ENCODE measurements around the gene SHF. TPM values are rescaled to one million over a fixed set of nuclear protein-coding genes. Genes with fewer than 3 reads are reported as not detected.

The SHF gene
- total and polyA plus RNA-seq, 2 donors (not counting 1 experiment from before 2014, with no cell fraction given), result 0.85 to 3.3 TPM

- DNase-seq (ENCODE audit: low read depth in 2 of 2), result no peak
- Histone ChIP-seq H3K4me2 (ENCODE audit: extremely low read depth, insufficient read depth, low read length) (no peak overlapping the region), H2AFZ (ENCODE audit: low read length) (no peak overlapping the region), H3K27ac (ENCODE audit: insufficient read depth, low read length) (no peak overlapping the region), H3K4me1 (ENCODE audit: control insufficient read depth, extremely low read depth, insufficient read depth, low read length) (no peaks in the 10 kb centered on the region), H3K36me3 (ENCODE audit: control insufficient read depth, insufficient read depth, low read length) (no peaks in the 10 kb centered on the region), H3K27me3 (ENCODE audit: control insufficient read depth, insufficient read depth, low read length) (peaks cover 18% of the 10 kb centered on the region), H3K79me2 (ENCODE audit: control insufficient read depth, insufficient read depth, low read length) (no peaks in the 10 kb centered on the region), H3K9ac (ENCODE audit: insufficient read depth, low read length) (no peak overlapping the region), H3K4me3 (replicated peaks in 1 of 4; ENCODE audit: control extremely low read depth in 1 of 4, insufficient read depth in 1 of 4, low read depth in 3 of 4, low read length in 4 of 4) (peak overlapping the region in 1 of 4 experiments; percentile 72), H4K20me1 (ENCODE audit: control insufficient read depth, extremely low read depth, insufficient read depth, low read length) (no peaks in the 10 kb centered on the region), H3K9me3 (ENCODE audit: control insufficient read depth, insufficient read depth, low read depth, low read length) (no peaks in the 10 kb centered on the region)
- TF ChIP-seq, protein P1, sequence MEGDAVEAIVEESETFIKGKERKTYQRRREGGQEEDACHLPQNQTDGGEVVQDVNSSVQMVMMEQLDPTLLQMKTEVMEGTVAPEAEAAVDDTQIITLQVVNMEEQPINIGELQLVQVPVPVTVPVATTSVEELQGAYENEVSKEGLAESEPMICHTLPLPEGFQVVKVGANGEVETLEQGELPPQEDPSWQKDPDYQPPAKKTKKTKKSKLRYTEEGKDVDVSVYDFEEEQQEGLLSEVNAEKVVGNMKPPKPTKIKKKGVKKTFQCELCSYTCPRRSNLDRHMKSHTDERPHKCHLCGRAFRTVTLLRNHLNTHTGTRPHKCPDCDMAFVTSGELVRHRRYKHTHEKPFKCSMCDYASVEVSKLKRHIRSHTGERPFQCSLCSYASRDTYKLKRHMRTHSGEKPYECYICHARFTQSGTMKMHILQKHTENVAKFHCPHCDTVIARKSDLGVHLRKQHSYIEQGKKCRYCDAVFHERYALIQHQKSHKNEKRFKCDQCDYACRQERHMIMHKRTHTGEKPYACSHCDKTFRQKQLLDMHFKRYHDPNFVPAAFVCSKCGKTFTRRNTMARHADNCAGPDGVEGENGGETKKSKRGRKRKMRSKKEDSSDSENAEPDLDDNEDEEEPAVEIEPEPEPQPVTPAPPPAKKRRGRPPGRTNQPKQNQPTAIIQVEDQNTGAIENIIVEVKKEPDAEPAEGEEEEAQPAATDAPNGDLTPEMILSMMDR (conservative IDR thresholded peaks at IDR 0.05 in 1 of 2, IDR thresholded peaks at IDR 0.05 in 1 of 2; ENCODE audit: low read depth in 1 of 2, low read length in 2 of 2), result no peak
- TF ChIP-seq EZH2 (IDR thresholded peaks at IDR 0.05; ENCODE audit: low read length, missing control alignments), result no peak
Observed at GRCh38 chr15:45187578-45187893, 230 bp downstream of the SHF start.

DNA sequence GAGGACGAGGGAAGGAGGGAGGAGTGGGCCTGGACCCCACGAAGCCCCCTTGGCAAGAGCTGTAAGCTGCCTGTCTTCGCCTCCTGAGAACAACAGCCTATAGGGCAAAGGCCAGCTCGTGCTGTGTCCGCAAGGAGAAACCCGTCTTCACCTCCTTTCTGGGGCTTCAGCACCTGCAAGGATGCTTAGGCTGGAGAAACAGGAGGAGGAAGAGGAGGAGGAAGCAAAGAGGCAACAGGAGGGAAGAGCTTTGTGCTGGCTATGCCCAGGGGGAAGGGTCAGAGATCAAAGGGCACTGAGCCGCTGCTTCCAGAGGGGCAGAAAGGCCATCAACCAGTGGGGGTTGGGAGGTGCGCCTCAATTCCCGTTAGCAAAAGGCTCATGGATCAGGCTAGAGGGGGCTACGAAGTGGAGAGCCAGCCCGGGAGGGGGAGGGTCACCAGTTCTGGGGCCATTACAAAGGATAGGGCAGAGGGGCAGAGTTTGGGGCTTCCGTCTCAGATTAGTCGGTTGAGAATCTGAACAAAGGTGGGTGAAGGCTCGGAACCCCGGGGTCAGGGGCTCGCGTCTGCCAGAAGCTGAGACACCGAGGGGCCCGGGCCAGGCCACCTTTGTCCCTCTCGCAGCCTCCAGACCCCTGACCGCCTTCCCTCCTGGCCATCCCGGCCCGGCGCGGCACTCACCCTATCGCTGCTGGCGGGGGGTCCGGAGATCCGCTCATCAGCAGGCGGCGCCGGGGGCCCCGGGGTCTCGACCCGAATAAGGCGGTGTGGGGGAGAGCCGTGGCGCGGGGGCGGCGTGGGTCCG, 792 bp downstream of the SHF start:
- no peak overlapping the region for H3K9ac ChIP-seq (ENCODE audit: insufficient read depth, low read length)
- TF ChIP-seq EZH2 (IDR thresholded peaks at IDR 0.05; ENCODE audit: low read length, missing control alignments), result peak; percentile 77
- TF ChIP-seq, protein P1 (conservative IDR thresholded peaks at IDR 0.05 in 1 of 2, IDR thresholded peaks at IDR 0.05 in 1 of 2; ENCODE audit: low read depth in 1 of 2, low read length in 2 of 2), result no peak
- no peak overlapping the region for H2AFZ ChIP-seq (ENCODE audit: low read length)
- H3K27ac ChIP-seq (ENCODE audit: insufficient read depth, low read length), result no peak overlapping the region
- no peaks in the 10 kb centered on the region for H3K79me2 ChIP-seq (ENCODE audit: control insufficient read depth, insufficient read depth, low read length)
- peaks cover 18% of the 10 kb centered on the region for H3K27me3 ChIP-seq (ENCODE audit: control insufficient read depth, insufficient read depth, low read length)
- H3K4me1 ChIP-seq (ENCODE audit: control insufficient read depth, extremely low read depth, insufficient read depth, low read length), result no peaks in the 10 kb centered on the region
- peak overlapping the region in 2 of 4 experiments; percentile 39 to 72 for H3K4me3 ChIP-seq (replicated peaks in 1 of 4; ENCODE audit: control extremely low read depth in 1 of 4, insufficient read depth in 1 of 4, low read depth in 3 of 4, low read length in 4 of 4)
- H3K36me3 ChIP-seq (ENCODE audit: control insufficient read depth, insufficient read depth, low read length), result no peaks in the 10 kb centered on the region
- no peaks in the 10 kb centered on the region for H4K20me1 ChIP-seq (ENCODE audit: control insufficient read depth, extremely low read depth, insufficient read depth, low read length)
- peak overlapping the region; percentile 29 for H3K4me2 ChIP-seq (ENCODE audit: extremely low read depth, insufficient read depth, low read length)
- no peaks in the 10 kb centered on the region for H3K9me3 ChIP-seq (ENCODE audit: control insufficient read depth, insufficient read depth, low read depth, low read length)
- DNase-seq (ENCODE audit: low read depth in 2 of 2), result no peak

DNA sequence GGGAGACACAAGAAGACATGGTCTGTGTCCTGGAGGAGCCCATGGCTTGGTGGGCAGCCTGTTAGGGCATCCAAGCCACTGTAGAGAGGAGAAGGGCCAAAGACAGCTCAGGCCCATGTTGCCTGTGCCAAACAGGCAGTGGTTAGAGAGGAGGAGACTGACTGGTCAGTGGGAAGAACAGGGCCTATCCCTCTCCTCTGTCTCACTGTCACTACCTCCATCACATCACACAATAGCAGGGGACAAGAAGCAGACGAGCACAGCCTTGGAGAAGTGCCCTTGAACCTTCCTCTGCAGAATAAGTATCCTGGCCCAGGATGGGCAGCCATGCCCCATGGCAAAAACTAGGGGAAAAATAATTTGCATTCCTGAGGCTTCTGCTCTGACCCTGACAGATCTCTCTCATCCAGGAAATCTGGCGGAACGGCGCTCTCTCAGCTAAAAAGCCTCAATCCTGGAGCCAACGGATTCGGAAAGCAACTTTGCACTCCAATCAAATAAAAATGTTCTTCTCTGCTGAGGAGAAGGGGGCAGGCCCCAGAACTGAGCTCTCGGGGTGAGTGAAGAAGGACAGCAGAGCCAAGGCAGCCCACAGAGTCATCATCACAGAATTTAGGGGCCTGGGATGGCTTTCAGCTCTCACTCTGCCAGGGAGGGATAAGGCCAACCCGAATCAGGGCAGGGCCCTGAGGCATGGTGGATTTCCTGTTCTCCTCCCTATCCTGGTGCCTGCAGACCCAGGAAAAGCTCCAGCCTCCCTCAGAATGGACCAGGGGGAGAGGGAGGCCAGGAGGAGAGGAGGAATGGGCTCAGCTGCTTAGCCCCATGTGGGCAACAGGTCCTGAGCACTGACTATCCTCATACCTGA, 1.6 kb downstream of the SHF start:
- Histone ChIP-seq H3K79me2 (ENCODE audit: control insufficient read depth, insufficient read depth, low read length) (no peaks in the 10 kb centered on the region), H3K36me3 (ENCODE audit: control insufficient read depth, insufficient read depth, low read length) (no peaks in the 10 kb centered on the region), H3K9ac (ENCODE audit: insufficient read depth, low read length) (no peak overlapping the region), H3K4me2 (ENCODE audit: extremely low read depth, insufficient read depth, low read length) (no peak overlapping the region), H3K27ac (ENCODE audit: insufficient read depth, low read length) (no peak overlapping the region), H3K27me3 (ENCODE audit: control insufficient read depth, insufficient read depth, low read length) (peaks cover 18% of the 10 kb centered on the region), H2AFZ (ENCODE audit: low read length) (no peak overlapping the region), H3K9me3 (ENCODE audit: control insufficient read depth, insufficient read depth, low read depth, low read length) (no peaks in the 10 kb centered on the region), H3K4me1 (ENCODE audit: control insufficient read depth, extremely low read depth, insufficient read depth, low read length) (no peaks in the 10 kb centered on the region), H4K20me1 (ENCODE audit: control insufficient read depth, extremely low read depth, insufficient read depth, low read length) (no peaks in the 10 kb centered on the region), H3K4me3 (replicated peaks in 1 of 4; ENCODE audit: control extremely low read depth in 1 of 4, insufficient read depth in 1 of 4, low read depth in 3 of 4, low read length in 4 of 4) (peak overlapping the region in 1 of 4 experiments; percentile 72)
- DNase-seq (ENCODE audit: low read depth in 2 of 2), result peak in 1 of 2 donors; percentile 35
- TF ChIP-seq EZH2 (IDR thresholded peaks at IDR 0.05; ENCODE audit: low read length, missing control alignments), result no peak
- TF ChIP-seq, protein P1 (conservative IDR thresholded peaks at IDR 0.05 in 1 of 2, IDR thresholded peaks at IDR 0.05 in 1 of 2; ENCODE audit: low read depth in 1 of 2, low read length in 2 of 2), result no peak
